Common myeloid progenitor, CD34-positive (primary cell): ENCODE measurements around the gene NEDD4L.
A peak's percentile ranks its signal among the peaks of the same experiment; 100 is the strongest.

Experiments used
- CTCF ChIA-PET: fragments of 350-600 bp; sonication (Branson Sonifier 250); formaldehyde crosslinking; loops from one replicate; lab custom pipeline; 2021; ENCODE audit warnings: antibody characterized with exemption; lab: Charles Lee
- POLR2A ChIA-PET: fragments of 350-600 bp; sonication (Branson Sonifier 250); formaldehyde crosslinking; loops from one replicate; lab custom pipeline; 2021; ENCODE audit warnings: antibody characterized with exemption; lab: Charles Lee
- DNase-seq, 3 donors: peaks; one replicate each; pipeline versions ENCODE4 v3.0.0 to v3.0.0-alpha.2; 2013
- H3K27ac ChIP-seq, 2 experiments: 1 replicate in 1 of 2; 2 replicates in 1 of 2; pipeline ENCODE4 v1.7.0; 2013; ENCODE audit warnings: inconsistent platforms in 2 of 2, low read length in 2 of 2, mild to moderate bottlenecking in 2 of 2, low read depth in 1 of 2, moderate library complexity in 1 of 2; ENCODE audit not compliant: severe bottlenecking in 2 of 2, insufficient read depth in 1 of 2, poor library complexity in 1 of 2
- H3K27me3 ChIP-seq, 5 experiments: replicated peaks in 2 of 5; 1 replicate in 3 of 5; 2 replicates in 2 of 5; pipeline versions ENCODE4 v1.6.1 to v1.7.0; 2013; ENCODE audit warnings: low read length in 4 of 5, mild to moderate bottlenecking in 2 of 5, moderate library complexity in 2 of 5, inconsistent platforms in 1 of 5; ENCODE audit not compliant: insufficient read depth in 5 of 5, control insufficient read depth in 4 of 5
- H3K36me3 ChIP-seq, 4 experiments: 1 replicate in 2 of 4; 2 replicates in 2 of 4; pipeline versions ENCODE4 v1.6.1 to v1.7.0; 2013; ENCODE audit warnings: low read length in 3 of 4, control low read depth in 1 of 4, mild to moderate bottlenecking in 1 of 4; ENCODE audit not compliant: control insufficient read depth in 4 of 4, insufficient read depth in 4 of 4
- H3K4me1 ChIP-seq, 4 experiments: 1 replicate in 3 of 4; 2 replicates in 1 of 4; pipeline versions ENCODE4 v1.6.1 to v1.7.1; 2013; ENCODE audit warnings: low read length in 3 of 4, mild to moderate bottlenecking in 3 of 4, control low read depth in 1 of 4, inconsistent platforms in 1 of 4, moderate library complexity in 1 of 4; ENCODE audit not compliant: control insufficient read depth in 4 of 4, insufficient read depth in 4 of 4; ENCODE audit errors: control extremely low read depth in 1 of 4
- H3K4me3 ChIP-seq, 7 experiments: 1 replicate in 4 of 7; 2 replicates in 3 of 7; pipeline versions ENCODE4 v1.5.1 to v1.7.0; 2013; ENCODE audit warnings: mild to moderate bottlenecking in 7 of 7, low read length in 6 of 7, moderate library complexity in 6 of 7, inconsistent platforms in 2 of 7, low read depth in 2 of 7, control low read depth in 1 of 7; ENCODE audit not compliant: insufficient read depth in 4 of 7, control insufficient read depth in 1 of 7; ENCODE audit errors: extremely low read depth in 1 of 7
- H3K9me3 ChIP-seq, 5 experiments: 1 replicate in 4 of 5; 2 replicates in 1 of 5; pipeline versions ENCODE4 v1.6.1 to v1.7.1; 2013; ENCODE audit warnings: low read length in 4 of 5, mild to moderate bottlenecking in 2 of 5, inconsistent platforms in 1 of 5, low read depth in 1 of 5, moderate library complexity in 1 of 5; ENCODE audit not compliant: control insufficient read depth in 4 of 5, insufficient read depth in 2 of 5; ENCODE audit errors: control extremely low read depth in 1 of 5
- WGBS: methylation state at CpG from one replicate; pipeline ENCODE4 v1.1.5; 2013; ENCODE audit not compliant: insufficient coverage; 5-methylcytosine and 5-hydroxymethylcytosine counted together

Gene NEDD4L

DNA sequence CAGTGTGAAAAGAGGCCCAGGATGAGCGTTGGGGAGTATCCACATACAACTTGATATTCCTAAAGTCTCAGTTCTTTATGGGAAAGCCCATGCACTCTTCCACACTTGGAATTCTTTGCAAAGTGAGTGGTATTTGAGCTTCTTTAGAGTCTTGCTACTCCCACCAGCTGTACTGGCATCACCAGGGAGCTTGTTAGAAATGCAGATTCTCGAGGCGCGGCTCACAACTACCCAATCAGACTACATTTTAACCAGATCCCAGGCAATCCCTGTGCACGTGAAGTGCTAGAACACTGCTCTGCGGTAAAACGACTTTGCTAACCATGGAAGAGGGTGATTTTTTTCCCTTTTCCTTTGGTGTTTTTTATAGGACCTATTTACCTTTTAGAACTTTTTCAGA is 184.7 kb downstream of the NEDD4L start:
- DNase-seq: no peak
- ChIA-PET CTCF (interaction anchor here (1.1 kb wide), 1 partner anchor 13 kb away, joined by 5 read pairs; no protein-coding TSS in a partner anchor), POLR2A (no interaction called here)
- H3K36me3 ChIP-seq: no peaks in the 10 kb centered on the region
- WGBS: 100% methylated on average over 3 of the region's 7 CpGs
- H3K27me3 ChIP-seq: peaks cover 0 to 3% (median 0%) of the 10 kb centered on the region in 5 experiments
- H3K9me3 ChIP-seq: no peaks in the 10 kb centered on the region
- H3K4me1 ChIP-seq: peaks cover 0 to 6% (median 2%) of the 10 kb centered on the region in 4 experiments
- no peak overlapping the region for H3K4me3 ChIP-seq
- H3K27ac ChIP-seq: no peak overlapping the region

DNA sequence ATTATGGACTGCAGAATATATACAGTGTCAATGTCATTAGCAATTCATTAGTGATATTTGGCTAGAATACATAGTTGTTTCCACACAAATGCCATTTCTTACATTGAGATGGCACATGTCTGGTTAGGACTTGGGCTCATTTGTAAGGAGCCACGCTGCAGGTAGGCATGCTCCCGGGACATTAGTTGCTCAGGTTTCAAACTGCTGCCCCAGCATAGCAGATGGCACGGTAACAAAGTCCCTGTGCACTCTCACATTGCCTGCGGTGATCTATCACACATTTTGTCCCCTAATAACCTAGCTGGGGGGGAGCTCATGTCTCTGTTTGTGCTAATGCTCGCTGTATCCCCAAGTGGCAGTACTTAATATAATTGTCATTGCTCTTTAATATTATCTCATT is 185.1 kb downstream of the NEDD4L start:
- CTCF ChIA-PET: interaction anchor here (1.1 kb wide), 1 partner anchor 12 kb away, joined by 5 read pairs; no protein-coding TSS in a partner anchor

DNA sequence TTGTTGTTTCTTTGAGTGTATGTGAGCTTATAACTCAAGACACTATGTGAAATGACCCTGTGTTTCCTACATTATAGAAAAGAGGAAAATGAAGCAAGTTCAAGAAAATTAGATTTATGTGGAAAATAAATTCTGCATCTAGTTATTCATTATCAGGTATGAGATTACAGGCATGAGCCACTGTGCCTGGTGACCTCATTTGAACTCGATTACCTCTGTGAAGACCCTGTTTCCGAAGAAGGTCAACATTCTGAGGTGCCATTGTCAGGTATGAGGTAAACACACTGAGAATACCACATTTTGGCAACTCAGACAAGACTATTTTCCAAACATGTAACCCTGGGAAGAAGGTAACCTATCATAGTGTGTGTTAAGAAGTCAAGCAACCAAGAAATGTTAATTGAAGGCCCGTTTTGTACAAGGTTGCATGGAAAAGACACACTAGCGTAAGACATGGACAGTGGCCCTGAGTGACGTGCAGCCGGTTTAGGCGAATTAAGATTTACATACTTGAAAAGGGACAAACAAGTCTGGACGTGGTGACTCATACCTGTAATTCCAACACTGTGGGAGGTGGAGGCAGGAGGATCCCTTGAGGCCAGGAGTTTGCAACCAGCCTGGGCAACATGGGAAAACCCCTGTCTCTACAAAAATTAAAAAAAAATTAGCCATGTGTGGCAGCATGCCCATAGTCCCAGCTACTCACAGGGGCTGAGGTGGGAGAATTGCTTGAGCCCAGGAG is 186.6 kb downstream of the NEDD4L start:
- H3K27me3 ChIP-seq: peaks cover 0 to 3% (median 0%) of the 10 kb centered on the region in 5 experiments
- ChIA-PET POLR2A (no interaction called here), CTCF (no interaction called here)
- no peak overlapping the region for H3K4me3 ChIP-seq
- no peaks in the 10 kb centered on the region for H3K4me1 ChIP-seq
- no peak overlapping the region for H3K27ac ChIP-seq
- H3K36me3 ChIP-seq: no peaks in the 10 kb centered on the region
- 93% methylated on average over 8 of the region's 8 CpGs for WGBS
- no peak for DNase-seq
- no peaks in the 10 kb centered on the region for H3K9me3 ChIP-seq

More for the DNA sequence above, 185.1 kb downstream of the NEDD4L start:
- no peaks in the 10 kb centered on the region for H3K36me3 ChIP-seq
- no peak overlapping the region for H3K27ac ChIP-seq
- H3K4me3 ChIP-seq: no peak overlapping the region
- DNase-seq: no peak
- H3K4me1 ChIP-seq: peaks cover 0 to 4% (median 1%) of the 10 kb centered on the region in 4 experiments
- WGBS: 96% methylated on average over 4 of the region's 5 CpGs
- H3K27me3 ChIP-seq: peaks cover 0 to 3% (median 0%) of the 10 kb centered on the region in 5 experiments
- no peaks in the 10 kb centered on the region for H3K9me3 ChIP-seq
- POLR2A ChIA-PET: no interaction called here

DNA sequence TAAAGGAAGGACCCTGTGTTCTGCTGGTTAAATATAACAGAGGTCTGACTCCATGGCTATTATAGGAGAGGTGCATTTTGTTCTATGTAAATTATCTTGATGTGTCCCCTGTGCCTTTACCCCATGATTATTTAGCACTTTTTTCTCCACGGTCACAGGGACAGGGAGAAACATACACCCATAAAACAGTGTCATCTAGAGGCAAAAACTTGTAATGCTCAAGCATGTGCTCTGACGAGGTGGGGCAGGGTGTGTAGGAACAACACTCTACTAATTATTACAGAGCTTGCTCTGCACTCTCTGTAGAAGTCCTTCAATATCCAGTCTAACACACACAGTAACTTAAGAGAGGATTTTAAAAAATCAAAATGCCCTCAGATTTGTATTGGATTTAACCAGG is 187.9 kb downstream of the NEDD4L start:
- Histone ChIP-seq H3K27ac (no peak overlapping the region), H3K4me1 (no peaks in the 10 kb centered on the region), H3K9me3 (no peaks in the 10 kb centered on the region), H3K36me3 (no peaks in the 10 kb centered on the region), H3K27me3 (peaks cover 0 to 3% (median 0%) of the 10 kb centered on the region in 5 experiments), H3K4me3 (no peak overlapping the region)
- POLR2A ChIA-PET: no interaction called here
- no CpG with 5 or more reads among the region's 2 CpGs for WGBS
- CTCF ChIA-PET: no interaction called here
- peak in 1 of 3 donors; percentile 5 for DNase-seq

DNA sequence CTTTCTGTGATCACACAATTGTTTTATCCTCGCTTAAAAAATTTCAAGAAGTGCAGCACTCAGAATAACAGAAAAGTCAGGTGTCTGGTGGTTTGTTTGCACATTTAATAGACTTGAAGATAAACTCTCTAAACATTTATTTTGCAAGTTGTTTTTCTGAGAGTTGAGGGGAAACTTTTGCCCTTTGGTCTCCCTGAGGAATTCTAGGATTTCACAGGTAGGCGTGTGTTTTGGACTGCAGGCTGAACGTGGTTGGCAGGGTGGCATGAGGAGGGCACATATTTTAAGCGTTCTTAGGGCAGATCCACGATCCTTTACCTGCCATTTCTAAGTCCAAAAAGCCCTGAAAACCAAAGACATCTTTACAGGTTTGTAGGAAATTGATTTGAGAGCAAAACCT is 188.6 kb downstream of the NEDD4L start:
- Histone ChIP-seq H3K27ac (no peak overlapping the region), H3K9me3 (no peaks in the 10 kb centered on the region), H3K4me3 (no peak overlapping the region), H3K4me1 (no peaks in the 10 kb centered on the region), H3K27me3 (no peaks in the 10 kb centered on the region), H3K36me3 (no peaks in the 10 kb centered on the region)
- no peak for DNase-seq
- 100% methylated on average over 4 of the region's 5 CpGs for whole genome bisulfite sequencing
- ChIA-PET POLR2A (no interaction called here), CTCF (no interaction called here)

DNA sequence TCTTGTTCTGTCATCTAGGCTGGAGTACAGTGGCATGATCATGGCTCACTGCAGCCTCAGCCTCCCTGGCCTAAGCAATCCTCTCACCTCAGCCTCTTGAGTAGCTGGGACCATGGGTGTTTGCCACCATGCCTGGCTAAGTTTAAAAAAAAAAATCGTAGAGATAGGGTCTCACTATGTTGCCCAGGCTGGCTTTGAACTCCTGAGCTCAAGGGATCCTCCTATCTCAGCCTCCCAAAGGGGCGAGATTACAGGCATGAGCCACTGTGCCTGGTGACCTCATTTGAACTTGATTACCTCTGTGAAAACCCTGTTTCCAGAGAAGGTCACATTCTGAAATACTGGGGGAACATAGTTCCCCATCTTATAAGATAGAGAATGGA is 190.3 kb downstream of the NEDD4L start:
- 100% methylated on average over 2 of the region's 2 CpGs for WGBS
- DNase-seq: no peak
- no peaks in the 10 kb centered on the region for H3K27me3 ChIP-seq
- no peaks in the 10 kb centered on the region for H3K9me3 ChIP-seq
- no peak overlapping the region for H3K4me3 ChIP-seq
- H3K36me3 ChIP-seq: no peaks in the 10 kb centered on the region
- ChIA-PET POLR2A (no interaction called here), CTCF (interaction anchor here (1.4 kb wide), 1 partner anchor 15 kb away, joined by 3 read pairs; no protein-coding TSS in a partner anchor)
- no peak overlapping the region for H3K27ac ChIP-seq
- no peaks in the 10 kb centered on the region for H3K4me1 ChIP-seq

DNA sequence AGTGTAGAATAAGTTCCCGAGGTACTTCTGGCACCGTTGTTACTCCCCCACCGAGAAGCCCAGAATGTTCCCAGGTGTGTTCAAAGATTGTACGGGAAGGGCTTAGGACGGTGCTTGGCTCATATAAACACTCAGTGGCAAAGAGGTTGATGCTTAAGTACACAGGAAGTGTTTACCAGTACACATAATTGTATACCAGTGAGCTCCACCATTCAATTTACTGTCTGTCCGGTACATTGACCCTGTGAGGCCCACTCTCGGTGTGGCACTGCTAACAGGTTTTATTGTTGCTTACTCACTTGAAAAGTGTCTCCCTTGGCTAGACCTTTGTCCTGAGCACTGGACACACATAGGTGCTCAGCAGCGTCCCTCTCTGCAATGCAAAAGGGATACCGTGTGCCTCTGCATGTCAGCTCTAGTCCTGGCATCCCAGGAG is 191.0 kb downstream of the NEDD4L start:
- Histone ChIP-seq H3K27ac (no peak overlapping the region), H3K4me1 (no peaks in the 10 kb centered on the region), H3K4me3 (no peak overlapping the region), H3K36me3 (no peaks in the 10 kb centered on the region), H3K9me3 (no peaks in the 10 kb centered on the region), H3K27me3 (no peaks in the 10 kb centered on the region)
- no peak for DNase-seq
- CTCF ChIA-PET: interaction anchor here (0.6 to 1.4 kb wide), 2 partner anchors 15 to 72 kb away, joined by 3 read pairs; no protein-coding TSS in a partner anchor
- WGBS: 92% methylated on average over 8 of the region's 9 CpGs
- POLR2A ChIA-PET: no interaction called here
